Stimulated activated CD4-positive, alpha-beta T cell treated with anti-CD3 and anti-CD28 coated beads, TNF-alpha, amount 100 ng/mL, for 1 hour (primary cell): ENCODE results near the gene DAZ2.
"Not testable (repeated sequence)": the region's sequence is repeated elsewhere in the genome, so short reads cannot be mapped to it uniquely, and the experiment has no call there.

Experiments
- DNase-seq, 3 donors: peaks; one replicate each; pipeline ENCODE4 v3.0.0-alpha.2; 2020; ENCODE audit warnings: low read depth in 3 of 3, low spot score in 1 of 3

DAZ2 gene

GRCh38 chrY:23219233-23219632 is at the start of gene DAZ2:
Gene DAZ2, plus strand, starts transcription at chrY:23219533. Its CDS starts 208 bp downstream, at chrY:23219741.
- DNase-seq = not testable (repeated sequence)

- DNase-seq = not testable (repeated sequence)
These were observed 20.4 kb upstream of the DAZ2 start, which contains the start of gene DAZ1 for GRCh38 chrY:23198908-23199307. Gene DAZ1, minus strand, starts transcription at chrY:23199008. Its CDS starts 208 bp downstream, at chrY:23198800.

DNA sequence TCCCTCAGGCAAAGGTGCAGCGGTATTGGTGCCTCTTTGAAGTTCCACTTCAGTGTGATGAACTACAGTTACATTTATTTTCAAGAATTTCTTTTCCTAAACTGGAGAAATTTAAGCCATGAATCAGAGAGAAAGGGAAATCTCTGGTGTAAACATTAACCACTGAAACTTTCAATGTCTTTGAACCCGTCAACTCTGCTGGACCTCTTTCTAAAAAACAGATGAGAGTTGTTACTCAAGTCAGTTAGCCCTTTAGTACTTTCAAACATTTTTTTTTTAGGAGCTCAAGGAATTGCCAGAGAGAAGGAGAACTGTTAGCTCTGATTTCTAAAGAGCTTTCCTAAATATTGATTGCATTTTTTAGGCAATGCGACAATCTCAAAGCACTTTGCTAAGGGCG is 11.9 kb upstream of the DAZ2 start:
- DNase-seq = not testable (repeated sequence)

- DNase-seq = not testable (repeated sequence)
These were observed 9.4 kb upstream of the DAZ2 start for GRCh38 chrY:23209802-23210495.

DNA sequence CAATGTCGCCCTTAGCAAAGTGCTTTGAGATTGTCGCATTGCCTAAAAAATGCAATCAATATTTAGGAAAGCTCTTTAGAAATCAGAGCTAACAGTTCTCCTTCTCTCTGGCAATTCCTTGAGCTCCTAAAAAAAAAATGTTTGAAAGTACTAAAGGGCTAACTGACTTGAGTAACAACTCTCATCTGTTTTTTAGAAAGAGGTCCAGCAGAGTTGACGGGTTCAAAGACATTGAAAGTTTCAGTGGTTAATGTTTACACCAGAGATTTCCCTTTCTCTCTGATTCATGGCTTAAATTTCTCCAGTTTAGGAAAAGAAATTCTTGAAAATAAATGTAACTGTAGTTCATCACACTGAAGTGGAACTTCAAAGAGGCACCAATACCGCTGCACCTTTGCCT is 8.7 kb upstream of the DAZ2 start:
- DNase-seq = not testable (repeated sequence)
